H1 (cell line): ENCODE results near the gene ANGPTL2. TPM values are rescaled to one million over a fixed set of nuclear protein-coding genes. Genes with fewer than 3 reads are reported as not detected.

Source experiments
- CEBPB ChIP-seq: IDR thresholded peaks from 2 replicates; pipeline ENCODE4 v1.6.1; 2012; ENCODE audit warnings: low read depth, low read length
- CHD7 ChIP-seq: fragments of 300-600 bp; sonication (generic); IDR thresholded peaks from 2 replicates; pipeline ENCODE4 v1.7.1; 2012; ENCODE audit warnings: low read length, moderate library complexity, mild to moderate bottlenecking, inconsistent platforms; ENCODE audit not compliant: insufficient replicate concordance
- FOSL1 ChIP-seq: IDR thresholded peaks from 2 replicates; pipeline ENCODE4 v1.6.1; 2011; ENCODE audit warnings: mild to moderate bottlenecking, low read depth, low read length, moderate library complexity; ENCODE audit not compliant: insufficient read depth
- GABPA ChIP-seq: IDR thresholded peaks from 2 replicates; pipeline ENCODE4 v1.6.1; 2011; ENCODE audit warnings: mild to moderate bottlenecking, low read length, moderate library complexity, borderline replicate concordance; ENCODE audit not compliant: insufficient read depth
- HDAC2 ChIP-seq, 2 experiments: fragments of 300-600 bp in 1 of 2; sonication (generic) in 1 of 2; IDR thresholded peaks; 2 replicates each; pipeline ENCODE4 v1.6.1; 2011 to 2012; ENCODE audit warnings: low read depth in 2 of 2, low read length in 2 of 2, mild to moderate bottlenecking in 2 of 2, moderate library complexity in 2 of 2, borderline replicate concordance in 1 of 2, inconsistent platforms in 1 of 2
- HDAC6 ChIP-seq: IDR thresholded peaks from one replicate; pipeline ENCODE4 v1.7.1; 2012; ENCODE audit warnings: low read depth, mild to moderate bottlenecking, inconsistent platforms, low read length, moderate library complexity
- MAFK ChIP-seq: IDR thresholded peaks from 2 replicates; pipeline ENCODE4 v1.6.1; 2012; ENCODE audit warnings: low read depth, mild to moderate bottlenecking, improper control_type of control experiment, low read length
- PHF8 ChIP-seq: fragments of 200-600 bp; sonication (generic); conservative IDR thresholded peaks from 2 replicates; pipeline ENCODE4 v1.7.1; 2012; ENCODE audit warnings: low read depth, mild to moderate bottlenecking, inconsistent platforms, low read length, moderate library complexity
- SIX5 ChIP-seq: IDR thresholded peaks from 2 replicates; pipeline ENCODE4 v1.6.1; 2011; ENCODE audit warnings: mild to moderate bottlenecking, low read depth, low read length
- TAF1 ChIP-seq: IDR thresholded peaks from 2 replicates; pipeline ENCODE4 v1.6.1; 2011; ENCODE audit warnings: mild to moderate bottlenecking, low read depth, low read length
- TCF12 ChIP-seq: IDR thresholded peaks from 2 replicates; pipeline ENCODE4 v1.6.1; 2011; ENCODE audit warnings: low read depth, mild to moderate bottlenecking, low read length
- ZNF274 ChIP-seq: IDR thresholded peaks from 2 replicates; pipeline ENCODE4 v1.7.0; 2012; ENCODE audit warnings: low read length, borderline replicate concordance; ENCODE audit errors: extremely low read depth
- polyA plus RNA-seq, 7 experiments: library from polyadenylated mRNA; depleted of rRNA in 3 of 7; stranded (reverse) in 5 of 7; unstranded in 2 of 7; fragments of >200 nt in 5 of 7; fragments of 200-250 nt in 2 of 7; gene quantifications; 1 replicate in 5 of 7; 2 replicates in 1 of 7; 4 replicates in 1 of 7; pipeline versions ENCODE4 v1.2.1 to v1.2.3, GENCODE V29; 2011 to 2013; ENCODE audit warnings: missing spikeins in 2 of 7, mixed read lengths in 2 of 7
- total RNA-seq: library from RNA; stranded (reverse); fragmentation: NEBNext Ultra II Directional; extraction: Animal tissue kit (Norgen Biotek cat#: 25700); gene quantifications from 2 replicates; pipeline ENCODE4 v1.2.1, GENCODE V29; 2021

The ANGPTL2 gene
- total and polyA plus RNA-seq, 2 of the 8 experiments (the other 6 are each of a cell fraction or from before 2014, with no cell fraction given): 9.0 to 10.6 TPM

GRCh38 chr9:127091526-127091925 is 30.9 kb downstream of the ANGPTL2 start (continued):
- no peak for TF ChIP-seq CHD7
- no peak for TF ChIP-seq PHF8
- TF ChIP-seq CEBPB: no peak
- no peak for TF ChIP-seq TAF1
- no peak for TF ChIP-seq GABPA
- TF ChIP-seq SIX5: no peak
- no peak for TF ChIP-seq MAFK
- TF ChIP-seq FOSL1: no peak
- TF ChIP-seq HDAC6: no peak
- no peak for TF ChIP-seq TCF12
- no peak for TF ChIP-seq ZNF274
- TF ChIP-seq HDAC2 (IDR thresholded peaks at IDR 0.05; ENCODE audit: borderline replicate concordance in 1 of 2, low read depth in 2 of 2, low read length in 2 of 2): no peak
